Progenitor cell of endocrine pancreas (in vitro differentiated cells): Measurements from ENCODE around the gene GPR157. TPM values are rescaled to one million over a fixed set of nuclear protein-coding genes. Genes with fewer than 3 reads are reported as not detected.

ENCODE experiments used
- DNase-seq: peaks from one replicate; pipeline ENCODE4 v3.0.0; 2021; ENCODE audit warnings: low spot score; ENCODE audit not compliant: unreplicated experiment
- H3K27ac Mint-ChIP-seq: 2 replicates; pipeline ENCODE4 v1.8.0; 2021; ENCODE audit warnings: mild to moderate bottlenecking, moderate library complexity, mixed read lengths
- H3K27me3 Mint-ChIP-seq: 2 replicates; pipeline ENCODE4 v1.8.0; 2021; ENCODE audit warnings: mixed read lengths
- H3K36me3 Mint-ChIP-seq: 2 replicates; pipeline ENCODE4 v1.8.0; 2022; ENCODE audit warnings: mixed read lengths; ENCODE audit not compliant: insufficient read depth
- H3K4me1 Mint-ChIP-seq: 2 replicates; pipeline ENCODE4 v1.8.0; 2021; ENCODE audit warnings: low read depth, mixed read lengths
- H3K4me3 Mint-ChIP-seq: 2 replicates; pipeline ENCODE4 v1.8.0; 2021; ENCODE audit warnings: low read depth, mild to moderate bottlenecking, moderate library complexity, mixed read lengths
- H3K9me3 Mint-ChIP-seq: 2 replicates; pipeline ENCODE4 v1.8.0; 2021; ENCODE audit warnings: low read depth, mixed read lengths
- total RNA-seq: library from RNA; stranded (reverse); gene quantifications from 2 replicates; pipeline ENCODE4 v1.2.1, GENCODE V29; 2021
- TF ChIP-seq, protein P1 (sequence below): fragments of 200-600 bp; sonication (generic); IDR thresholded peaks from one replicate; pipeline ENCODE4 v1.5.0; 2021; ENCODE audit warnings: antibody characterized with exemption, mild to moderate bottlenecking; ENCODE audit not compliant: unreplicated experiment

GPR157 gene
- total RNA-seq, 1 donor from 2014 or later, result 1.1 TPM

GRCh38 chr1:9078015-9078751 is 50.7 kb downstream of the GPR157 start:
- DNase-seq, result no peak
- Mint-ChIP-seq H3K27ac (no peak overlapping the region), H3K4me3 (no peak overlapping the region), H3K9me3 (no peaks in the 10 kb centered on the region), H3K4me1 (peaks cover 14% of the 10 kb centered on the region), H3K27me3 (peaks cover 4% of the 10 kb centered on the region), H3K36me3 (no peaks in the 10 kb centered on the region)
- TF ChIP-seq, protein P1, sequence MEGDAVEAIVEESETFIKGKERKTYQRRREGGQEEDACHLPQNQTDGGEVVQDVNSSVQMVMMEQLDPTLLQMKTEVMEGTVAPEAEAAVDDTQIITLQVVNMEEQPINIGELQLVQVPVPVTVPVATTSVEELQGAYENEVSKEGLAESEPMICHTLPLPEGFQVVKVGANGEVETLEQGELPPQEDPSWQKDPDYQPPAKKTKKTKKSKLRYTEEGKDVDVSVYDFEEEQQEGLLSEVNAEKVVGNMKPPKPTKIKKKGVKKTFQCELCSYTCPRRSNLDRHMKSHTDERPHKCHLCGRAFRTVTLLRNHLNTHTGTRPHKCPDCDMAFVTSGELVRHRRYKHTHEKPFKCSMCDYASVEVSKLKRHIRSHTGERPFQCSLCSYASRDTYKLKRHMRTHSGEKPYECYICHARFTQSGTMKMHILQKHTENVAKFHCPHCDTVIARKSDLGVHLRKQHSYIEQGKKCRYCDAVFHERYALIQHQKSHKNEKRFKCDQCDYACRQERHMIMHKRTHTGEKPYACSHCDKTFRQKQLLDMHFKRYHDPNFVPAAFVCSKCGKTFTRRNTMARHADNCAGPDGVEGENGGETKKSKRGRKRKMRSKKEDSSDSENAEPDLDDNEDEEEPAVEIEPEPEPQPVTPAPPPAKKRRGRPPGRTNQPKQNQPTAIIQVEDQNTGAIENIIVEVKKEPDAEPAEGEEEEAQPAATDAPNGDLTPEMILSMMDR, result no peak

- Mint-ChIP-seq H3K27me3 (peaks cover 4% of the 10 kb centered on the region), H3K4me1 (peaks cover 10% of the 10 kb centered on the region), H3K4me3 (no peak overlapping the region), H3K36me3 (no peaks in the 10 kb centered on the region), H3K27ac (no peak overlapping the region), H3K9me3 (no peaks in the 10 kb centered on the region)
- TF ChIP-seq, protein P1, result no peak
- no peak for DNase-seq
Measured at GRCh38 chr1:9075022-9075421, 53.9 kb downstream of the GPR157 start.

- no peak overlapping the region for H3K27ac Mint-ChIP-seq
Measured at GRCh38 chr1:9073143-9073542, 55.8 kb downstream of the GPR157 start.

DNA sequence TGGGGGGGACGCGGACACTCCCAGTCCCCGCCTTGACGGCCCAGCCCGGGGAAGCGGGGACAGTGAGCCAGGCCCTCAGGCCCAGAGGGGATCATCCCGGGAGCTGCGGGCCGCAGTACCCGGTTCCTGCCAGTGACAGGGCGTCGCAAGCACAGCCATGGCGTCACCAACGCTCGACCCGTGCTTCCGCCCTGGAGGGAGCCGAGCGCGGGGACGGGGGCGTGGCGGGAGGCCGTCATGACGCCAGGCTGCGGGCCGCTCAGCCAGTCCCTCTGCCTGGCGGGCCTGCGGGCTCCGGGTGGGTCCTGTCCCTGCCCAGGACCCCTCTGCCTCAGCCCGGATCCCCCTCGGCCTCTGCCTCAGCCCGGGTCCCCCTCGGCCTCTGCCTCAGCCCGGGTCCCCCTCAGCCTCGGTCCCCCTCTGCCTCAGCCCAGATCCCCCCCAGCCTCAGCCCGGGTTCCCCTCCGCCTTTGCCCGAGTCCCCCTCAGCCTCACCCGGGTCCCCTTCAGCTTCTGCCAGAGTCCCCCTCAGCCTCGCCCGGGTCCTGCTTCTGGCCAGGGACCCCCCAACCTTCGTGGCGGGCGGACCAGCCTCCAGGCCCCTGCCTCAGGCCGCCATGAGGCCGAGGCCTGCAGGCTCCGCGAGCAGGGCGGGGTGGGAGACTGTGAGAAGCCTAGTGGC is 57.2 kb downstream of the GPR157 start:
- no peak for DNase-seq
- Mint-ChIP-seq H3K4me1 (no peaks in the 10 kb centered on the region), H3K36me3 (no peaks in the 10 kb centered on the region)

More at GRCh38 chr1:9073143-9073542, 55.8 kb downstream of the GPR157 start:
- Mint-ChIP-seq H3K27me3 (peaks cover 4% of the 10 kb centered on the region), H3K9me3 (no peaks in the 10 kb centered on the region), H3K4me1 (no peaks in the 10 kb centered on the region), H3K4me3 (no peak overlapping the region), H3K36me3 (no peaks in the 10 kb centered on the region)
- TF ChIP-seq, protein P1, result no peak
- no peak for DNase-seq

GRCh38 chr1:9070486-9070885 is 58.4 kb downstream of the GPR157 start:
- H3K36me3 Mint-ChIP-seq, result no peaks in the 10 kb centered on the region
- TF ChIP-seq, protein P1, result no peak
- no peak for DNase-seq
- no peaks in the 10 kb centered on the region for H3K9me3 Mint-ChIP-seq
- H3K27me3 Mint-ChIP-seq, result peaks cover 4% of the 10 kb centered on the region
- no peaks in the 10 kb centered on the region for H3K4me1 Mint-ChIP-seq
- no peak overlapping the region for H3K27ac Mint-ChIP-seq
- H3K4me3 Mint-ChIP-seq, result no peak overlapping the region

More for the DNA sequence above, 57.2 kb downstream of the GPR157 start:
- Mint-ChIP-seq H3K9me3 (no peaks in the 10 kb centered on the region), H3K27me3 (peaks cover 4% of the 10 kb centered on the region), H3K27ac (no peak overlapping the region), H3K4me3 (no peak overlapping the region)
- TF ChIP-seq, protein P1, result no peak
